NB4 (cell line): ENCODE results near the gene NET1.

Source experiments
- DNase-seq: peaks from one replicate; pipeline ENCODE4 v3.0.0; 2010; ENCODE audit warnings: low read depth
- H3K4me3 ChIP-seq: one replicate; pipeline ENCODE4 v1.5.1; 2011; ENCODE audit warnings: mild to moderate bottlenecking, low read depth, low read length, moderate library complexity
- MYC ChIP-seq: IDR thresholded peaks from 2 replicates; pipeline ENCODE4 v1.6.1; 2011; ENCODE audit warnings: low read depth, low read length
- POLR2A ChIP-seq: IDR thresholded peaks from 2 replicates; pipeline ENCODE4 v1.6.1; 2011; ENCODE audit warnings: mild to moderate bottlenecking; ENCODE audit not compliant: insufficient read length; ENCODE audit errors: extremely low read depth
- TF ChIP-seq, protein P1 (sequence below): IDR thresholded peaks from one replicate; pipeline ENCODE4 v1.5.1; 2012; ENCODE audit warnings: low read depth, low read length
- TF ChIP-seq, protein P2 (sequence below): IDR thresholded peaks from 2 replicates; pipeline ENCODE4 v1.6.1; 2011; ENCODE audit warnings: low read depth, low read length

NET1 gene, protein sequence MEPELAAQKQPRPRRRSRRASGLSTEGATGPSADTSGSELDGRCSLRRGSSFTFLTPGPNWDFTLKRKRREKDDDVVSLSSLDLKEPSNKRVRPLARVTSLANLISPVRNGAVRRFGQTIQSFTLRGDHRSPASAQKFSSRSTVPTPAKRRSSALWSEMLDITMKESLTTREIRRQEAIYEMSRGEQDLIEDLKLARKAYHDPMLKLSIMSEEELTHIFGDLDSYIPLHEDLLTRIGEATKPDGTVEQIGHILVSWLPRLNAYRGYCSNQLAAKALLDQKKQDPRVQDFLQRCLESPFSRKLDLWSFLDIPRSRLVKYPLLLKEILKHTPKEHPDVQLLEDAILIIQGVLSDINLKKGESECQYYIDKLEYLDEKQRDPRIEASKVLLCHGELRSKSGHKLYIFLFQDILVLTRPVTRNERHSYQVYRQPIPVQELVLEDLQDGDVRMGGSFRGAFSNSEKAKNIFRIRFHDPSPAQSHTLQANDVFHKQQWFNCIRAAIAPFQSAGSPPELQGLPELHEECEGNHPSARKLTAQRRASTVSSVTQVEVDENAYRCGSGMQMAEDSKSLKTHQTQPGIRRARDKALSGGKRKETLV

DNA sequence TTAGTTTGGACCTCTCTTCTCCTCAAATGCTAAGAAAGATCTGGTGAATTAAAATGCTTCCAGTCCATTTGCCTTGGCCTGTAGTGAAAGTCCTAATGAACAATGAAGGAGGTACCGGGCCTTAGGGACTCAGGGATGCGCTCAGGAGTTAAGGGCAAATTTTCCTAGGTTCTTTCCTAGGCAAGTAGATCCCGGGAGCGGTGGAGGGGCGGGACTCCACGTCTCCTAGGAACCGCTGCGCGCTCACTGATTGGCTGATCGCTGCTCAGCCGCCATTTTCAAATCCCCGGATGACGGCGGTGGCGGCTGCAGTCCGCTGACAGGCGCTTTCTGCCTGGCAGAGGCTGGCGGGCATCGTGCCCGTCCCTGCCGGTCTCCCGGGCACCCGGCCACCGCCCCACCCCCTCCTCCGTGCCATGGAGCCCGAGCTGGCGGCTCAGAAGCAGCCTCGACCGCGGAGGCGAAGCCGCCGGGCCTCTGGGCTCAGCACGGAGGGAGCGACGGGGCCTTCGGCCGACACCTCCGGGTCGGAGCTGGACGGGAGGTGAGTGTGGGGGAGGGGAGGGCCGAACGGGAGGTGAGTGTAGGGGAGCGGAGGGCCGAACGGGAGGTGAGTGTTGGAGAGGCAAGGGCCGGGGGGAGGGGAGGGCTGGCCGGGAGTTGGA lies at the start of gene NET1:
Gene NET1 (plus strand): TSS at position 281 of the 665 bp plus-strand sequence. CDS start 136 bp downstream, at position 417.
- peak; percentile 79 for DNase-seq
- peak within 1 kb of the TSS; percentile 78 for H3K4me3 ChIP-seq
- TF ChIP-seq, protein P1, sequence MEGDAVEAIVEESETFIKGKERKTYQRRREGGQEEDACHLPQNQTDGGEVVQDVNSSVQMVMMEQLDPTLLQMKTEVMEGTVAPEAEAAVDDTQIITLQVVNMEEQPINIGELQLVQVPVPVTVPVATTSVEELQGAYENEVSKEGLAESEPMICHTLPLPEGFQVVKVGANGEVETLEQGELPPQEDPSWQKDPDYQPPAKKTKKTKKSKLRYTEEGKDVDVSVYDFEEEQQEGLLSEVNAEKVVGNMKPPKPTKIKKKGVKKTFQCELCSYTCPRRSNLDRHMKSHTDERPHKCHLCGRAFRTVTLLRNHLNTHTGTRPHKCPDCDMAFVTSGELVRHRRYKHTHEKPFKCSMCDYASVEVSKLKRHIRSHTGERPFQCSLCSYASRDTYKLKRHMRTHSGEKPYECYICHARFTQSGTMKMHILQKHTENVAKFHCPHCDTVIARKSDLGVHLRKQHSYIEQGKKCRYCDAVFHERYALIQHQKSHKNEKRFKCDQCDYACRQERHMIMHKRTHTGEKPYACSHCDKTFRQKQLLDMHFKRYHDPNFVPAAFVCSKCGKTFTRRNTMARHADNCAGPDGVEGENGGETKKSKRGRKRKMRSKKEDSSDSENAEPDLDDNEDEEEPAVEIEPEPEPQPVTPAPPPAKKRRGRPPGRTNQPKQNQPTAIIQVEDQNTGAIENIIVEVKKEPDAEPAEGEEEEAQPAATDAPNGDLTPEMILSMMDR, result no peak
- no peak for TF ChIP-seq MYC
- peak; percentile 42 for TF ChIP-seq POLR2A
- TF ChIP-seq, protein P2, sequence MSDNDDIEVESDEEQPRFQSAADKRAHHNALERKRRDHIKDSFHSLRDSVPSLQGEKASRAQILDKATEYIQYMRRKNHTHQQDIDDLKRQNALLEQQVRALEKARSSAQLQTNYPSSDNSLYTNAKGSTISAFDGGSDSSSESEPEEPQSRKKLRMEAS, result no peak

DNA sequence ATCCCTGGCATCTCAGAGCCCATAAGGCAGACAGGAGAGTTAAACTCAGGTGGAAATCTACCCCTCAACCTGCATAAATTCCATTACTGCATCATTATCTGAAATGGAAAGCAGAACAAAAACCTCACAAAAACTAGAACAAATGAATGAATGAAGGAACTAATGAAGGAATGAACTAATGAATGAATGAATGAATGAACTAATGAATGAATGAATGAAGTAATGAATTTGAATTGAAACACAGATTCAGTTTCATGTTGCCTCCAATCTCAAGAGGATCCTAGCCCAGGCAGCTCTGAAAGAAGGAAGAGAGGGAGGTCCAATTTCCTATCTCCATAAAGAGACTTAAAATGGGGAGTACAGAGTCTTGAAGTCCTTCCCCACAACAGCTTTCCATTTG lies 49.5 kb upstream of the NET1 start:
- TF ChIP-seq, protein P2, result no peak
- no peak for TF ChIP-seq POLR2A
- TF ChIP-seq, protein P1, result no peak
- no peak for TF ChIP-seq MYC
- no peak overlapping the region for H3K4me3 ChIP-seq
- no peak for DNase-seq

DNA sequence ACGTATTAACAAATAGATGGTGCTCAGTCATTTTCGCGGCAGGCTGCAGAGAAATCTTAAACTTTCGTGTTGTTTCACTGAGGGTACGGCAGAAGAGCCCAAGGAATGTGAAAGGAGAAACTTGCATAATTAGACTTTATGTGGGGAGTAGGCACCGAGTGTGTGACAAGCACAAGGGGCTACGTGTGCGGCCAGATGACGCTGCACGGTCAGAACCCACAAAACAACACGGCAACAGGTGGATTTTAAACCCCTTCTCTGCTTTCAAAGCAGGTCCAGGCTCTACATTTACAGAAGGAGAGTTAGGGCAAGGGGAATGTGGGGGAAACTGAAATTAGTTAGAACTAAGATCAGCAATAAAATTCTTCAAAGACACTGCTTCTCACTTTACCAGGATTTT lies 48.0 kb upstream of the NET1 start:
- TF ChIP-seq POLR2A (no peak), MYC (no peak)
- TF ChIP-seq, protein P2, result no peak
- TF ChIP-seq, protein P1, result no peak
- DNase-seq, result no peak
- no peak overlapping the region for H3K4me3 ChIP-seq

DNA sequence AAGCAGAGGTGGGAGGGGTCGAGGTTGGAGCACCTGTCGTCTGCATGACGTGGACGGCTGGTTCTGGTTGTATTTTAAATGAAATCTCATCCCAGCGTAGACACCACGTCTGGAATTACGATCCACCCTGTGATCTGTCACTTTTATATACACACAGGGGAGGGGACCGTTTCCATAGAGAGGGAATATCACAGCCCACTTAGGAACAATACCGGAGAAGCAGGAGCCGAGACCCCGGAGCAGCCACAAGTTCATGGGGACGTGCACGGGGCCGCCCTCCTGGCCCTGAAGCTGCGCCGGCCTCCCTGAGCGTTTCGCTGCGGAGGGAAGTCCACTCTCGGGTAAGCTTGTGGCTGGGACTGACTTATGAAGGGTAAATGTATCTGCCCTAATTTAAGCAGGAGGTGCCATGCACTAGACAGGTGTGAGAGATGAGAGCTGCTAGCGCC lies 47.4 kb upstream of the NET1 start, which contains the start of gene UCN3:
Gene UCN3 (plus strand): TSS at position 77 of the 449 bp plus-strand sequence. CDS start 8,755 bp downstream, outside the sequence.
- TF ChIP-seq MYC, result no peak
- TF ChIP-seq, protein P2, result no peak
- TF ChIP-seq, protein P1, result no peak
- no peak for TF ChIP-seq POLR2A
- H3K4me3 ChIP-seq, result no peak within 1 kb of the TSS
- DNase-seq, result no peak

DNA sequence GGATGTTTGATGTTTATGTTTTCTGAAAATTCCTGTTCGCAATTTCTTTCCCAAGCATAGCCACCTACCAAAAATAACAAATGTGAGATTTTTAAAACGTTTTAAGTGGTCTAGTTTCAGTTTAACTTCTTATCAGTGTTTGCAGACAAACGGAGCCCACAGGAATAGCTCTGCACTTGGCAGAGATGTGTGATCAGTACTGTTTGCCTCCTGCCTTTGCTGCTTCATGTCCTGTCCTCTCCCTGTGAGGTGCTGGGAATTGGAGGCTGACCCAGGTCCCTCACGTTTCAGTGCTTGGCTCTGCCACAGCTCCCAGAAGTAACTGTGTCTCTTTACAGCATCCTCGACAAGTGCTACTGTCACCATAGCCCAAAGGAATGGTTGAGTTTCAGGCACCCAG lies 46.4 kb upstream of the NET1 start:
- no peak for TF ChIP-seq MYC
- TF ChIP-seq, protein P2, result no peak
- no peak for TF ChIP-seq POLR2A
- TF ChIP-seq, protein P1, result no peak
- DNase-seq, result no peak
- H3K4me3 ChIP-seq, result no peak overlapping the region
